ENCODE measurements around the gene TSHZ2.
"Not testable (repeated sequence)": the region's sequence is repeated elsewhere in the genome, so short reads cannot be mapped to it uniquely, and the experiment has no call there.

Gene TSHZ2

DNA sequence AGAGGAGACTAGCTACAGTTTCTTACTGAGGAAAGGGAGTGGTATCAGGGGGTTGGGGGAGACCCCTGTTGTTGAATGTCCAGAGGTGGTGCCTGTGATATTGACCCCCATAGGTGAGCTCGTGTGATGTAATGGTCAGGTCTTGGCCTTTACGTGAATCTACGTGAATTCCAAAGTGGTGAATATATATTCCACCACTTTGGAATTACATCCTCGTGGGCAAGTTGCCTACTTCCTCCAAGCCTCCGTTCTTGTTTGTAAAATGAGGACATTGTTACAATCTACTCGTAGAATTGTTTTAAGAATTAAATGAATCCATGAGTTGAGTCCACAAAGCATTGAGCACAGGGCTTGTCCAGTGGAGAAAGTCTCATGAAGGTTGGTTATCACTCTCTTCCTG is 47.3 kb downstream of the TSHZ2 start:
- Mint-ChIP-seq H3K27me3 (no peaks in the 10 kb centered on the region), H3K36me3 (ENCODE audit: low read depth) (no peaks in the 10 kb centered on the region), H3K4me1 (ENCODE audit: low read depth) (no peaks in the 10 kb centered on the region), H3K4me3 (no peak overlapping the region), H3K27ac (no peak overlapping the region), H3K9me3 (peaks cover 9% of the 10 kb centered on the region)
- intact Hi-C loops (cut with micrococcal nuclease): no loop called here

DNA sequence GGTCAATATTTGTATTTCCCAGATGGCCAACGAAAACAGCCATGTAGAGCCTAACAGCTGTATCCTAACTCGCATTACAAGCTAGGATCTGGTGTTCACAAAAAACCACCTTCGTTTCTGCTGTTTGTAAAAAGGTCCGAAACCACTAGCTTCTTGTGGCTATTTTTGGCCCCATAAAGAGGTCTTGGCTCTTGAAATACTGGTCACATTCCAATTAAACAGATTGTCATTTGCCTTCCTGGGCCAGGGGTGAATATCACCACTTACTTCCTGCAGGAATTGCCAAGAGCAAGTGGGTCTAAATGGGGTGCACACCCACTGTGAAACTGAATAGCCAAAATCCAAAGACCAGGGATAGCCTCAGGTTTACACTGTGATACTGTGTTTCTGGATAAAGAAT is 48.2 kb downstream of the TSHZ2 start:
- no peaks in the 10 kb centered on the region for H3K27me3 Mint-ChIP-seq
- intact Hi-C loops (cut with micrococcal nuclease): no loop called here
- H3K4me1 Mint-ChIP-seq (ENCODE audit: low read depth): no peaks in the 10 kb centered on the region

GRCh38 chr20:53020834-53021233 is 48.7 kb downstream of the TSHZ2 start:
- no peaks in the 10 kb centered on the region for H3K4me1 Mint-ChIP-seq (ENCODE audit: low read depth)
- no peak overlapping the region for H3K4me3 Mint-ChIP-seq
- H3K36me3 Mint-ChIP-seq (ENCODE audit: low read depth): no peaks in the 10 kb centered on the region
- H3K27me3 Mint-ChIP-seq: no peaks in the 10 kb centered on the region
- no peaks in the 10 kb centered on the region for H3K9me3 Mint-ChIP-seq
- intact Hi-C loops (cut with micrococcal nuclease): no loop called here
- no peak overlapping the region for H3K27ac Mint-ChIP-seq

More for the DNA sequence above, 48.2 kb downstream of the TSHZ2 start:
- Mint-ChIP-seq H3K4me3 (no peak overlapping the region), H3K36me3 (ENCODE audit: low read depth) (no peaks in the 10 kb centered on the region), H3K27ac (no peak overlapping the region), H3K9me3 (peaks cover under 1% of the 10 kb centered on the region)

GRCh38 chr20:53021934-53022333 is 49.8 kb downstream of the TSHZ2 start:
- intact Hi-C loops (cut with micrococcal nuclease): no loop called here
- no peak overlapping the region for H3K4me3 Mint-ChIP-seq
- no peak overlapping the region for H3K27ac Mint-ChIP-seq
- H3K9me3 Mint-ChIP-seq: no peaks in the 10 kb centered on the region
- no peaks in the 10 kb centered on the region for H3K27me3 Mint-ChIP-seq
- no peaks in the 10 kb centered on the region for H3K36me3 Mint-ChIP-seq (ENCODE audit: low read depth)
- H3K4me1 Mint-ChIP-seq (ENCODE audit: low read depth): no peaks in the 10 kb centered on the region

- intact Hi-C loops (cut with micrococcal nuclease): no loop called here
- no peaks in the 10 kb centered on the region for H3K4me1 Mint-ChIP-seq (ENCODE audit: low read depth)
- H3K9me3 Mint-ChIP-seq: no peaks in the 10 kb centered on the region
- H3K27ac Mint-ChIP-seq: no peak overlapping the region
- H3K27me3 Mint-ChIP-seq: peaks cover 1% of the 10 kb centered on the region
- H3K4me3 Mint-ChIP-seq: no peak overlapping the region
- H3K36me3 Mint-ChIP-seq (ENCODE audit: low read depth): no peaks in the 10 kb centered on the region
Observed at GRCh38 chr20:53023732-53024520, 51.8 kb downstream of the TSHZ2 start.

GRCh38 chr20:53024653-53025052 is 52.5 kb downstream of the TSHZ2 start:
- H3K27me3 Mint-ChIP-seq; H3K4me3 Mint-ChIP-seq; H3K4me1 Mint-ChIP-seq (ENCODE audit: low read depth); H3K9me3 Mint-ChIP-seq; H3K27ac Mint-ChIP-seq; intact Hi-C loops (cut with micrococcal nuclease); H3K36me3 Mint-ChIP-seq (ENCODE audit: low read depth): not testable (repeated sequence)

DNA sequence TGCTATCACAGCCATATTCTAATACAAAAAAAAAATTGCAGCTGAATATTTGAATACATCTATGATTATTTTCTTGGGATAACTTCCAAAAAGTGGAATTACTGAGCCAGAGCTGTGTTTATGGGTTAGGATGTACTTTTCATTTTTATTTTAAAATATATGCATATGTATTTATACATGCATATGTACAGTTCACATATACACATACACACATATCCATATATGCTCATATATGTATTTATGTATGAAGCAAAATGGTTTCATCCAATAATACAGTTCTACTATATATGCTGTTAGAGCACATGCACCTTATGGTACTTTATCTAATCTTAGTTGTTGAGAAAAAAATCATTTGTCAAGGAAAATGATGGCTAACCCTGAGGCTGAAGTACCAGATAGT is 54.9 kb downstream of the TSHZ2 start:
- intact Hi-C loops (cut with micrococcal nuclease): no loop called here
- Mint-ChIP-seq H3K4me1 (ENCODE audit: low read depth) (no peaks in the 10 kb centered on the region), H3K9me3 (no peaks in the 10 kb centered on the region)

DNA sequence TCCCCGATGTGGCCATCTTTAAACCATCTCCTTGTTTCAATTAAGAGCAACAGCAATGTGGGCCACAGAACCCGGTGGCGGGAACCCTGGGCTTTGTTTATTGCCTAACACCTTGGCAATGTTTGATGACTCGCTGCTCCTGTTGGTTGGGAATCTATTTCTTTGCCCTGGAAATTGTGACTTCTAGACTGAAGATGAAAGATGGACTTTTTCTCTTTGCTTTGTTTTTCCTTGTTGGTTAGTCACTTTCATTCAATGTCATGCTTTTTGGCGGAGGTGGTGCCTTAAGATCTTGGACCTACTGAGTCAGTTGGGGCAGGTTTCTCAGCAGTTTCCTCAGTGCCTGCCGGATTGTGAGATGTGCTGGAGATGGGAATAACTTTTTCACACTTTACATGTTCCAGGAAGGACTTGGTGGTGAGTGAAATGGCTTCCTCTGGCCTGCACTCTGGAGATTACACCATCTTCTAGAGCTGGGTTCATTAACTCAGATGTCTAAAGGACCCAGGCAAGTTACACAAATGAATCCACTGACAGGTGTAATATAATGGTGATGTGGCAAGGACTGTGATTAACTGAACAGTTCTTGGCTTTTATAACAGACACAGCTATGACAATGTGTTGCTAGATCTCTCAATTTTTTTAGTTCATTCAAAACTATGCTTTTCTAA is 56.3 kb downstream of the TSHZ2 start:
- intact Hi-C loops (cut with micrococcal nuclease): no loop called here
- H3K4me3 Mint-ChIP-seq: no peak overlapping the region
- no peaks in the 10 kb centered on the region for H3K9me3 Mint-ChIP-seq
- H3K27me3 Mint-ChIP-seq: peaks cover 1% of the 10 kb centered on the region
- no peaks in the 10 kb centered on the region for H3K4me1 Mint-ChIP-seq (ENCODE audit: low read depth)
- H3K36me3 Mint-ChIP-seq (ENCODE audit: low read depth): no peaks in the 10 kb centered on the region
- H3K27ac Mint-ChIP-seq: no peak overlapping the region

More for the DNA sequence above, 54.9 kb downstream of the TSHZ2 start:
- Mint-ChIP-seq H3K36me3 (ENCODE audit: low read depth) (no peaks in the 10 kb centered on the region), H3K27me3 (peaks cover 1% of the 10 kb centered on the region), H3K27ac (no peak overlapping the region), H3K4me3 (no peak overlapping the region)

DNA sequence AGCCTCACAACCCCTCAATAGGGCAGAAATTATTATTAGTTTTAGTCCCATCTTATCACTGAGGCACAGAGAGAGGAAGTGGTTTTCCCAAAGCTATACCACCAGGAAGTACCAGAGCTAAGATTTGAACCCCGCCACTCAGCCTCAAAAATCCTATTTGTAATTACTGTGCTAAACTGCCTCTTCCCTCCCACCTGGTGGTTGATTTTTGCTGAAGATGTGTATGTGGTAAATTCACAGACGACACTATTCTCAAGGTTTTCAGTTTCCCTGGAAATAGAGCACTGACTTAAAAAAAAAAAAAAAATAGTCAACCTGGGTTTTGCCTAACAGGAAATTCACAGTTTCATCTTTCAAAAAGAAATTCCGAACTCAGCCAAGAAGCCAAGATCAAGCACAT is 57.9 kb downstream of the TSHZ2 start:
- no peaks in the 10 kb centered on the region for H3K4me1 Mint-ChIP-seq (ENCODE audit: low read depth)
- no peaks in the 10 kb centered on the region for H3K9me3 Mint-ChIP-seq
- H3K27ac Mint-ChIP-seq: no peak overlapping the region
- peaks cover 1% of the 10 kb centered on the region for H3K27me3 Mint-ChIP-seq
- no peaks in the 10 kb centered on the region for H3K36me3 Mint-ChIP-seq (ENCODE audit: low read depth)
- intact Hi-C loops (cut with micrococcal nuclease): no loop called here
- H3K4me3 Mint-ChIP-seq: no peak overlapping the region

- no peaks in the 10 kb centered on the region for H3K9me3 Mint-ChIP-seq
- no peak overlapping the region for H3K27ac Mint-ChIP-seq
- intact Hi-C loops (cut with micrococcal nuclease): no loop called here
- H3K27me3 Mint-ChIP-seq: peaks cover 1% of the 10 kb centered on the region
- no peaks in the 10 kb centered on the region for H3K4me1 Mint-ChIP-seq (ENCODE audit: low read depth)
- no peaks in the 10 kb centered on the region for H3K36me3 Mint-ChIP-seq (ENCODE audit: low read depth)
- H3K4me3 Mint-ChIP-seq: no peak overlapping the region
Observed at GRCh38 chr20:53032046-53032445, 59.9 kb downstream of the TSHZ2 start.

DNA sequence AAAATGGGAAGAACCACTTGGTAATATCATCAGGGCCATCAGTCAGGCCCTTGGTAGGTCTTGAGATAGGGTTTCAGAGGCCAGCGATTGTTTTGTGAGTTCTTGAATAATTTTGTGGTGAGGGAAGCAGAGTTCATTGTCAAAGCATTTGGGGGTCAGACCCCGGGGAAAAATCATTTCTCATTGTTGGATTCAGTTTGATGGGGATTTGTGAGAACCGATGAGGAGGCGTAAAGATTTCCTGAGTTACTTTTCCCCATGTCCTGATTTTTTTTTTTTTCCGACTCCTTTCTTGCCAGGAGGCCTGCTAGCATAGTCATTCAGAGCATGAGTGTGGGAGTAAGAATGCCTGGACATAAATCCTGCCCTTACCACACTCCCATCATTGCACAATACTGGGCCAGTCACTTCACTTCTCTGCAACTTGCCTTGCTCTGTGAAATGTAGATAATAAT is 60.3 kb downstream of the TSHZ2 start:
- intact Hi-C loops (cut with micrococcal nuclease): no loop called here
- Mint-ChIP-seq H3K36me3 (ENCODE audit: low read depth) (no peaks in the 10 kb centered on the region), H3K4me3 (no peak overlapping the region), H3K9me3 (no peaks in the 10 kb centered on the region), H3K4me1 (ENCODE audit: low read depth) (no peaks in the 10 kb centered on the region), H3K27ac (no peak overlapping the region), H3K27me3 (no peaks in the 10 kb centered on the region)

GRCh38 chr20:53033176-53033575 is 61.0 kb downstream of the TSHZ2 start:
- intact Hi-C loops (cut with micrococcal nuclease): no loop called here
- no peaks in the 10 kb centered on the region for H3K4me1 Mint-ChIP-seq (ENCODE audit: low read depth)

DNA sequence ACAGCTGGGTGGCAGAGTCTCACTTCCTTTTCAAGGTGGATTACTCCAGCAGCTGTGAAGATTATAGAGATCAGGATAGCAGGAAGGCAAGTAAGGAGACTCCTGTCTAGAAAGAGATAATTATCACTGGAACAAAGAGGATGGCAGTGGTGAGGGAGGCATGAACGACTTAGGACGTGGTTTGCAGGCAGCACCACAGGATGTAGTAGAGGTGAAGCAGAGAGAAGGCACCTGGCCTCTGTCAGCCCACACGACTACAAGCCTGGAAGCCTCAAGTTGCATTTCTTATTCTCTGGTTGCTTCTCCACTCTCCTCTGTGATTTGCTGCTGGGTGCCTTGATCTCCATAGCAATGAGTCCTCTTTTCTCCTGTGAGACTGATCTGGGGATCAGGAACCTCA is 62.7 kb downstream of the TSHZ2 start:
- Mint-ChIP-seq H3K4me1 (ENCODE audit: low read depth) (no peaks in the 10 kb centered on the region), H3K36me3 (ENCODE audit: low read depth) (no peaks in the 10 kb centered on the region), H3K9me3 (no peaks in the 10 kb centered on the region), H3K4me3 (no peak overlapping the region), H3K27ac (no peak overlapping the region), H3K27me3 (no peaks in the 10 kb centered on the region)
- intact Hi-C loops (cut with micrococcal nuclease): no loop called here

More at GRCh38 chr20:53033176-53033575, 61.0 kb downstream of the TSHZ2 start:
- Mint-ChIP-seq H3K36me3 (ENCODE audit: low read depth) (no peaks in the 10 kb centered on the region), H3K27me3 (no peaks in the 10 kb centered on the region), H3K4me3 (no peak overlapping the region), H3K27ac (no peak overlapping the region), H3K9me3 (no peaks in the 10 kb centered on the region)

DNA sequence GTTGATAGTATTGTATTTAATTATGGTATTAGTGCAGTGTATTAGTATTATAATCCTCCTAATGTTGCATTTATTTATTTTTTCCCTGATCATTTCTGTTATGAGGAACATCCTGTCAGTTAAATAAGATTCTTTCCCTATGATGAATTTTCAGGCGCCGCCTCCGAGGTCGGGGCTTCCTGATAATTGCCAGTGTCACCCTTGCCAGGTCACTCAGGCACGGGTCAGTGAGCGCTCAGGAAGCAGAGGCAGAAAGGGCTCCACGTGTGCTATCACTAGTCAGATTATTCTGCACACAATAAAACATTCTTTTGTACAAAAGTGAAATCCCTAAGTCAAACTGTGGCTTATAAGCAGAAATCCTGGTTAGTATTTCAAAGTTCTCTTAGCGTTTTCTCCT is 64.8 kb downstream of the TSHZ2 start:
- Mint-ChIP-seq H3K4me3 (no peak overlapping the region), H3K36me3 (ENCODE audit: low read depth) (no peaks in the 10 kb centered on the region), H3K9me3 (no peaks in the 10 kb centered on the region), H3K27ac (no peak overlapping the region), H3K27me3 (no peaks in the 10 kb centered on the region), H3K4me1 (ENCODE audit: low read depth) (no peaks in the 10 kb centered on the region)
- intact Hi-C loops (cut with micrococcal nuclease): no loop called here
